ENCODE measurements around the gene ENPP1. TPM values are rescaled to one million over a fixed set of nuclear protein-coding genes. Genes with fewer than 3 reads are reported as not detected.

ENPP1 gene
- total RNA-seq (2022) = 1.4 and 2.8 TPM in 2 replicates
- percentile 30 among the genes with signal in this experiment for Bru-seq, nascent RNA
- percentile 30 among the genes with signal in this experiment for BruChase-seq, experiment 1, labeled RNA remaining after a 6-hour chase
- percentile 26 among the genes with signal in this experiment for BruChase-seq, experiment 2, labeled RNA remaining after a 2-hour chase
- long read RNA-seq, full-length matches to known transcripts = 3 of 4 reads
- long read RNA-seq, partial matches to known transcripts = 0 of 4 reads
- long read RNA-seq, other reads (novel, unspliced or antisense) = 1 of 4 reads

DNA sequence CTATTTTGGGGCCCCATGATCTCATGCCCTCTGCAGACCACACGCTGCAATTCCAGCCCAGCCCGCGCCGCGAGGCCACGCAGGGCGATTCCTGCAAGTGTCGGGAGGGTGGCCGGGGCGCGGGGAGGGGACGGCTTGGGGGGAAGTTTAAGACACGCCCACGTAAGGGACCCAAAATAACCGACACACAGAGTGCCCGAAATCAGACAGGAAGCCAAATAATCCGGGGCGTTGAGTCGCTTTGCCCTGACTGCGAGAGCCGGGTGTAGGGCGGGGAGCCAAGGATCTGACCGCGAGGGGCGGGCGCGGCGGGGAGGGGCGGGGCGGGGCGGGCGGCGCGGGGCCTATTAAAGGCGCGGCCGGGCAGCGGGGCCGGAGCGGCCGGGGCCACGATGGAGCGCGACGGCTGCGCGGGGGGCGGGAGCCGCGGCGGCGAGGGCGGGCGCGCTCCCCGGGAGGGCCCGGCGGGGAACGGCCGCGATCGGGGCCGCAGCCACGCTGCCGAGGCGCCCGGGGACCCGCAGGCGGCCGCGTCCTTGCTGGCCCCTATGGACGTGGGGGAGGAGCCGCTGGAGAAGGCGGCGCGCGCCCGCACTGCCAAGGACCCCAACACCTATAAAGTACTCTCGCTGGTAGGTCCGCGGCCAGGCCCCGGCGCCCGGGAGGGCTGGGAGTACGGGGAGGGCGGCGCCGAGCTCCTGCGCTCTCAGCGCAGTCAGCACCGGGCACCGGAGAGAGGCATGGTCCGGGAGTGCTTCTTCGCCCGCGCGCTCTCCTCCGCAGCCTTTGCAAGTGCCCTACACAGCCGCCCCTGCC is at the start of gene ENPP1:
Gene ENPP1, plus strand, starts transcription at position 377 of the 816 bp plus-strand sequence. Its CDS starts 16 bp downstream, at position 393.
- Mint-ChIP-seq H3K36me3 (ENCODE audit: insufficient read depth, unreplicated experiment) (peaks cover 6% of the 10 kb centered on the region), H3K4me1 (ENCODE audit: insufficient read depth, unreplicated experiment) (peaks cover 15% of the 10 kb centered on the region), H3K9me3 (ENCODE audit: unreplicated experiment) (no peaks in the 10 kb centered on the region), H3K27me3 (ENCODE audit: insufficient read depth, unreplicated experiment) (no peaks in the 10 kb centered on the region), H3K27ac (ENCODE audit: low read depth, unreplicated experiment) (no peak within 1 kb of the TSS), H3K4me3 (ENCODE audit: unreplicated experiment) (peak within 1 kb of the TSS; percentile 78)
- TF ChIP-seq, protein P1, sequence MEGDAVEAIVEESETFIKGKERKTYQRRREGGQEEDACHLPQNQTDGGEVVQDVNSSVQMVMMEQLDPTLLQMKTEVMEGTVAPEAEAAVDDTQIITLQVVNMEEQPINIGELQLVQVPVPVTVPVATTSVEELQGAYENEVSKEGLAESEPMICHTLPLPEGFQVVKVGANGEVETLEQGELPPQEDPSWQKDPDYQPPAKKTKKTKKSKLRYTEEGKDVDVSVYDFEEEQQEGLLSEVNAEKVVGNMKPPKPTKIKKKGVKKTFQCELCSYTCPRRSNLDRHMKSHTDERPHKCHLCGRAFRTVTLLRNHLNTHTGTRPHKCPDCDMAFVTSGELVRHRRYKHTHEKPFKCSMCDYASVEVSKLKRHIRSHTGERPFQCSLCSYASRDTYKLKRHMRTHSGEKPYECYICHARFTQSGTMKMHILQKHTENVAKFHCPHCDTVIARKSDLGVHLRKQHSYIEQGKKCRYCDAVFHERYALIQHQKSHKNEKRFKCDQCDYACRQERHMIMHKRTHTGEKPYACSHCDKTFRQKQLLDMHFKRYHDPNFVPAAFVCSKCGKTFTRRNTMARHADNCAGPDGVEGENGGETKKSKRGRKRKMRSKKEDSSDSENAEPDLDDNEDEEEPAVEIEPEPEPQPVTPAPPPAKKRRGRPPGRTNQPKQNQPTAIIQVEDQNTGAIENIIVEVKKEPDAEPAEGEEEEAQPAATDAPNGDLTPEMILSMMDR (IDR thresholded peaks at IDR 0.05; ENCODE audit: unreplicated experiment) = no peak
- BruUV-seq (replicated peaks) = no TSS peak
- DNase-seq (ENCODE audit: unreplicated experiment) = peak; percentile 62
- intact Hi-C loops (cut with micrococcal nuclease) = no loop called here
- POLR2A ChIA-PET = no interaction called here
- CTCF ChIA-PET = interaction anchor here (0.6 to 0.9 kb wide), 2 partner anchors 100 to 171 kb away, joined by 3 read pairs; no protein-coding TSS in a partner anchor

DNA sequence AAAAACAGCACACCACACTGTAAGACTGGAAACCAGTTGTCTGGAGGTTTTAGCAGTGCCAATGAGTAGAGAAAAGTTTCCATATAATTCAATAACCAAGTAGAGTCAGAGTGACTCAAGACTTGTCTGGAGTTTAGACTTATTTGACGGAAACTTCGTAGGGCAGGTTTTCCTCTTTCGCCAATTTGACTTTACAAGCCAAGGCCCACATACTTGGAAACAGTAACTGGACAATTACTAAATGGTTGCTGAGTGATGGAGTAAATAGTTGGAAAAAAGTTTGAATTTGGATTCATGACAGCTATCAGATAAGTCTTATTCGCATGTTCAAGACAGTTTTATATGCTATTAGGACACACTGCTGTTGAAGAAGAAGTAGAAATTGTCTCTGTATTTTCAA is 48.9 kb upstream of the ENPP1 start:
- no TSS peak for BruUV-seq (replicated peaks)
- H3K4me1 Mint-ChIP-seq (ENCODE audit: insufficient read depth, unreplicated experiment) = peaks cover 6% of the 10 kb centered on the region
- ChIA-PET CTCF (no interaction called here), POLR2A (no interaction called here)
- DNase-seq (ENCODE audit: unreplicated experiment) = no peak
- no peak overlapping the region for H3K27ac Mint-ChIP-seq (ENCODE audit: low read depth, unreplicated experiment)
- no peaks in the 10 kb centered on the region for H3K9me3 Mint-ChIP-seq (ENCODE audit: unreplicated experiment)
- H3K27me3 Mint-ChIP-seq (ENCODE audit: insufficient read depth, unreplicated experiment) = no peaks in the 10 kb centered on the region
- no peaks in the 10 kb centered on the region for H3K36me3 Mint-ChIP-seq (ENCODE audit: insufficient read depth, unreplicated experiment)
- TF ChIP-seq, protein P1 (IDR thresholded peaks at IDR 0.05; ENCODE audit: unreplicated experiment) = no peak
- intact Hi-C loops (cut with micrococcal nuclease) = no loop called here
- H3K4me3 Mint-ChIP-seq (ENCODE audit: unreplicated experiment) = no peak overlapping the region

DNA sequence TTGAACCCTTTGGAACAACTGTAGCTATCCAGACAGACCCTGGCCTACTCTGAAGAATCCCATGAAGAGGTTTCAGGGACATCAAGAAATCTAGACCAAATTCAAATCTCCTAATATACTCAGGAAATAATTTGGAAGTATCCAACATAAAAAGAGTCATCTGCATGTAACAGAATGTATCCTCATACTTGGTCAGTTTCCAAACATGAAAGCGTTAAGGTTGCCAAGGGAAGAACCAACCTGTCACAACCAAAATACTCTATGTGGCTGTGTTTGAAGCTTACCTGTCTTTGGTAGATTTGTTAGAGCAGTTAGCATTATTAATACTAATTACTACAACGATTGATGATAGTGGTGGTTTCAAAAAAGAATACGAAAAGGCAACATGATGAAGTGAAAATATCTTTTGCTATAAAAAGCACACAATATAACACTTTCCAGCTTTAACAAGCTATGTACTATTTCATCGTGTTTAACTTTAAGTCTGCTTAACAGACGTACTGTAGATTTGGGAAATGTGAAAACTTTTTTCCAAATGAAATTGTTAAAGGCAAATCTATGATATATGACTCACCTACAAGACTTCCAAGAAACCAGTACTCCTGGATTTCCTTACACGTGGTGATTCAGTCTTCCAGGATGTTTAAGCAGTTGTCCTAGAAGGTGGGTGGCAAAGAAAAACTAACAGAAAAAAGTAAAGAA is 46.6 kb upstream of the ENPP1 start:
- intact Hi-C loops (cut with micrococcal nuclease) = no loop called here
- no peaks in the 10 kb centered on the region for H3K27me3 Mint-ChIP-seq (ENCODE audit: insufficient read depth, unreplicated experiment)
- H3K27ac Mint-ChIP-seq (ENCODE audit: low read depth, unreplicated experiment) = no peak overlapping the region
- DNase-seq (ENCODE audit: unreplicated experiment) = peak; percentile 51
- H3K4me1 Mint-ChIP-seq (ENCODE audit: insufficient read depth, unreplicated experiment) = peaks cover 6% of the 10 kb centered on the region
- ChIA-PET POLR2A (interaction anchor here (0.6 kb wide), 1 partner anchor 68 kb away, joined by 3 read pairs; no protein-coding TSS in a partner anchor), CTCF (interaction anchor here (0.7 to 1.0 kb wide), 2 partner anchors 105 to 149 kb away, joined by 3 read pairs; no protein-coding TSS in a partner anchor)
- TF ChIP-seq, protein P1 (IDR thresholded peaks at IDR 0.05; ENCODE audit: unreplicated experiment) = no peak
- peaks cover 6% of the 10 kb centered on the region for H3K36me3 Mint-ChIP-seq (ENCODE audit: insufficient read depth, unreplicated experiment)
- H3K4me3 Mint-ChIP-seq (ENCODE audit: unreplicated experiment) = no peak overlapping the region
- H3K9me3 Mint-ChIP-seq (ENCODE audit: unreplicated experiment) = no peaks in the 10 kb centered on the region
- BruUV-seq (replicated peaks) = no TSS peak

DNA sequence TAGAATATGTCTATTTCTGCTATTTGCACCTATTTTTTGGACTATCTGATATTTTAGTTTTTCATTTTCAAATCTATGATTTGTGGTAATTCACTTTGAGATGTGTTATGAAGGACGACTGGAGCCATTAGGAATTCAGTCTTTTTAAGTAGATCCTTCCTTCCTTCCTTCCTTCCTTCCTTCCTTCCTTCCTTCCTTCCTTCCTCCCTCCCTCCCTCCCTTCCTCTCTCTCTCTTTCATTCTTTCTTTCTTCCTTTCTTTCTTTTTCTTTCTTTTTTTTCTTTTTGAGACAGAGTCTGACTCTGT is 46.1 kb upstream of the ENPP1 start:
- Mint-ChIP-seq H3K9me3 (ENCODE audit: unreplicated experiment) (no peaks in the 10 kb centered on the region), H3K27ac (ENCODE audit: low read depth, unreplicated experiment) (no peak overlapping the region), H3K27me3 (ENCODE audit: insufficient read depth, unreplicated experiment) (no peaks in the 10 kb centered on the region), H3K4me3 (ENCODE audit: unreplicated experiment) (no peak overlapping the region), H3K4me1 (ENCODE audit: insufficient read depth, unreplicated experiment) (peaks cover 6% of the 10 kb centered on the region), H3K36me3 (ENCODE audit: insufficient read depth, unreplicated experiment) (peaks cover 6% of the 10 kb centered on the region)
- intact Hi-C loops (cut with micrococcal nuclease) = no loop called here
- TF ChIP-seq, protein P1 (IDR thresholded peaks at IDR 0.05; ENCODE audit: unreplicated experiment) = no peak
- CTCF ChIA-PET = interaction anchor here (0.6 kb wide), 1 partner anchor 535 kb away, joined by 3 read pairs; no protein-coding TSS in a partner anchor
- no TSS peak for BruUV-seq (replicated peaks)
- DNase-seq (ENCODE audit: unreplicated experiment) = no peak
- POLR2A ChIA-PET = no interaction called here

Measured in MCF 10A (cell line).